ENCODE results near the gene AGPAT3.

DNA sequence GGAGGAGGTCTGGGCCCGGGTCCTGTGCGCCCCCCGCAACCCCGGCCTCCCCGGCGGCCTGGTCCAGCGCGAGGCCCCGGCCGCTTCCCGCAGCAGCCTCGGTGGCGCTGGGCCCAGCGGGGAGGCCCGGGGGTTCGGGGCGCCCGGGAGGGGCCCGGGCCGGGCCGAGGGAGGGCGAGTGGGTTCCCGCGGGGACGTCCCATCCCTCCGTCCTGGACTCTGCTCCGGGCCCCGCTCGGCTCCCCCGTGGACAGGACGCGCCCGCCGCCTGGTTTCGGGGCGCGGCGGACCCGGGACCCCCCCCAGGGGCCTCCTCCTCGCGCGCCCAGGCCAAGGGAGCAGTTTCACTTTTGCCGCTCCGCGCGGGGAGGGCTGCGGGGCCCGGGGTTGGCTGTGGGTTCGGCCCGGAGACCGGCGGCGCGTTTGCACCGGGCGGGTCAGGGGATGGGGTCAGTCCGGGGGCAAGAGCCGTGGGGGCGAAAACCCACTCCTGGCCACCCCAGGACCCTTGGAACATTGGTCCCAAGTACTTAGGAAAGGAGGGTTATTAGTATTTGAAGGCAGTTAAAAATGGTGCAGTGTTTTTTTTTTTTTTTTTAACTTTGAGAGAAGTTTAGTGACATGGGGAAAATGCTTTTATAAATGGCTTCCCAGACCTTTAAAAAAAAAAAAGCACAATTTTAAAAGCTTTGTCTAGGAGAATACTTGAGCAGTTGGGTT, 677 bp downstream of the AGPAT3 start:
- TF ChIP-seq, protein P1, sequence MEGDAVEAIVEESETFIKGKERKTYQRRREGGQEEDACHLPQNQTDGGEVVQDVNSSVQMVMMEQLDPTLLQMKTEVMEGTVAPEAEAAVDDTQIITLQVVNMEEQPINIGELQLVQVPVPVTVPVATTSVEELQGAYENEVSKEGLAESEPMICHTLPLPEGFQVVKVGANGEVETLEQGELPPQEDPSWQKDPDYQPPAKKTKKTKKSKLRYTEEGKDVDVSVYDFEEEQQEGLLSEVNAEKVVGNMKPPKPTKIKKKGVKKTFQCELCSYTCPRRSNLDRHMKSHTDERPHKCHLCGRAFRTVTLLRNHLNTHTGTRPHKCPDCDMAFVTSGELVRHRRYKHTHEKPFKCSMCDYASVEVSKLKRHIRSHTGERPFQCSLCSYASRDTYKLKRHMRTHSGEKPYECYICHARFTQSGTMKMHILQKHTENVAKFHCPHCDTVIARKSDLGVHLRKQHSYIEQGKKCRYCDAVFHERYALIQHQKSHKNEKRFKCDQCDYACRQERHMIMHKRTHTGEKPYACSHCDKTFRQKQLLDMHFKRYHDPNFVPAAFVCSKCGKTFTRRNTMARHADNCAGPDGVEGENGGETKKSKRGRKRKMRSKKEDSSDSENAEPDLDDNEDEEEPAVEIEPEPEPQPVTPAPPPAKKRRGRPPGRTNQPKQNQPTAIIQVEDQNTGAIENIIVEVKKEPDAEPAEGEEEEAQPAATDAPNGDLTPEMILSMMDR (IDR thresholded peaks at IDR 0.05; ENCODE audit: poor library complexity), result no peak
- no peak for TF ChIP-seq EZH2 (IDR thresholded peaks at IDR 0.05; ENCODE audit: borderline replicate concordance)

All from hepatocyte (in vitro differentiated cells).